Measurements from ENCODE around the gene CEP85L.

CEP85L gene

GRCh38 chr6:118632359-118632758 lies 19.0 kb downstream of the CEP85L start:
- H3K4me3 ChIP-seq (ENCODE audit: low read length): no peak overlapping the region
- no peak for DNase-seq (ENCODE audit: low read depth, low spot score)

GRCh38 chr6:118630923-118631322 lies 20.5 kb downstream of the CEP85L start:
- H3K4me3 ChIP-seq (ENCODE audit: low read length): no peak overlapping the region
- no peak for DNase-seq (ENCODE audit: low read depth, low spot score)

- no peak overlapping the region for H3K4me3 ChIP-seq (ENCODE audit: low read length)
- DNase-seq (ENCODE audit: low read depth, low spot score): no peak
Measured at GRCh38 chr6:118630067-118630466, 21.3 kb downstream of the CEP85L start.

- no peak for DNase-seq (ENCODE audit: low read depth, low spot score)
Measured at GRCh38 chr6:118627724-118628123, 23.7 kb downstream of the CEP85L start.

GRCh38 chr6:118625833-118626232 lies 25.6 kb downstream of the CEP85L start:
- DNase-seq (ENCODE audit: low read depth, low spot score): no peak
- H3K4me3 ChIP-seq (ENCODE audit: low read length): no peak overlapping the region

More at GRCh38 chr6:118627724-118628123, 23.7 kb downstream of the CEP85L start:
- no peak overlapping the region for H3K4me3 ChIP-seq (ENCODE audit: low read length)

GRCh38 chr6:118621799-118622470 lies 29.5 kb downstream of the CEP85L start:
- DNase-seq (ENCODE audit: low read depth, low spot score): no peak
- H3K4me3 ChIP-seq (ENCODE audit: low read length): no peak overlapping the region

- no peak for DNase-seq (ENCODE audit: low read depth, low spot score)
Measured at GRCh38 chr6:118620202-118620601, 31.2 kb downstream of the CEP85L start.

GRCh38 chr6:118618676-118619377 lies 32.6 kb downstream of the CEP85L start:
- DNase-seq (ENCODE audit: low read depth, low spot score): peak; percentile 37

More at GRCh38 chr6:118620202-118620601, 31.2 kb downstream of the CEP85L start:
- no peak overlapping the region for H3K4me3 ChIP-seq (ENCODE audit: low read length)

GRCh38 chr6:118617417-118617816 lies 34.0 kb downstream of the CEP85L start:
- no peak for DNase-seq (ENCODE audit: low read depth, low spot score)
- no peak overlapping the region for H3K4me3 ChIP-seq (ENCODE audit: low read length)

More at GRCh38 chr6:118618676-118619377, 32.6 kb downstream of the CEP85L start:
- H3K4me3 ChIP-seq (ENCODE audit: low read length): no peak overlapping the region

GRCh38 chr6:118611334-118611733 lies 40.1 kb downstream of the CEP85L start:
- H3K4me3 ChIP-seq (ENCODE audit: low read length): no peak overlapping the region
- no peak for DNase-seq (ENCODE audit: low read depth, low spot score)

- no peak overlapping the region for H3K4me3 ChIP-seq (ENCODE audit: low read length)
- no peak for DNase-seq (ENCODE audit: low read depth, low spot score)
Measured at GRCh38 chr6:118606858-118607257, 44.5 kb downstream of the CEP85L start.

GRCh38 chr6:118606268-118606667 lies 45.1 kb downstream of the CEP85L start:
- no peak overlapping the region for H3K4me3 ChIP-seq (ENCODE audit: low read length)
- DNase-seq (ENCODE audit: low read depth, low spot score): no peak

- no peak for DNase-seq (ENCODE audit: low read depth, low spot score)
- no peak overlapping the region for H3K4me3 ChIP-seq (ENCODE audit: low read length)
Measured at GRCh38 chr6:118603372-118603771, 48.0 kb downstream of the CEP85L start.

- no peak for DNase-seq (ENCODE audit: low read depth, low spot score)
- no peak overlapping the region for H3K4me3 ChIP-seq (ENCODE audit: low read length)
Measured at GRCh38 chr6:118602300-118602699, 49.1 kb downstream of the CEP85L start.

- no peak overlapping the region for H3K4me3 ChIP-seq (ENCODE audit: low read length)
Measured at GRCh38 chr6:118598324-118598723, 53.1 kb downstream of the CEP85L start.

GRCh38 chr6:118597636-118598035 lies 53.8 kb downstream of the CEP85L start:
- no peak overlapping the region for H3K4me3 ChIP-seq (ENCODE audit: low read length)
- DNase-seq (ENCODE audit: low read depth, low spot score): no peak

More at GRCh38 chr6:118598324-118598723, 53.1 kb downstream of the CEP85L start:
- DNase-seq (ENCODE audit: low read depth, low spot score): no peak

GRCh38 chr6:118596774-118597320 lies 54.5 kb downstream of the CEP85L start:
- no peak for DNase-seq (ENCODE audit: low read depth, low spot score)
- no peak overlapping the region for H3K4me3 ChIP-seq (ENCODE audit: low read length)

GRCh38 chr6:118594877-118595276 lies 56.5 kb downstream of the CEP85L start:
- DNase-seq (ENCODE audit: low read depth, low spot score): no peak
- H3K4me3 ChIP-seq (ENCODE audit: low read length): no peak overlapping the region

GRCh38 chr6:118591897-118592296 lies 59.5 kb downstream of the CEP85L start:
- H3K4me3 ChIP-seq (ENCODE audit: low read length): no peak overlapping the region
- no peak for DNase-seq (ENCODE audit: low read depth, low spot score)

- H3K4me3 ChIP-seq (ENCODE audit: low read length): no peak overlapping the region
- DNase-seq (ENCODE audit: low read depth, low spot score): no peak
Measured at GRCh38 chr6:118589649-118590365, 61.6 kb downstream of the CEP85L start.
